ENCODE measurements around the gene CARD19. TPM values are rescaled to one million over a fixed set of nuclear protein-coding genes. Genes with fewer than 3 reads are reported as not detected.

Gene CARD19
- total RNA-seq, 1 experiment from 2014 or later = 54.5 TPM

DNA sequence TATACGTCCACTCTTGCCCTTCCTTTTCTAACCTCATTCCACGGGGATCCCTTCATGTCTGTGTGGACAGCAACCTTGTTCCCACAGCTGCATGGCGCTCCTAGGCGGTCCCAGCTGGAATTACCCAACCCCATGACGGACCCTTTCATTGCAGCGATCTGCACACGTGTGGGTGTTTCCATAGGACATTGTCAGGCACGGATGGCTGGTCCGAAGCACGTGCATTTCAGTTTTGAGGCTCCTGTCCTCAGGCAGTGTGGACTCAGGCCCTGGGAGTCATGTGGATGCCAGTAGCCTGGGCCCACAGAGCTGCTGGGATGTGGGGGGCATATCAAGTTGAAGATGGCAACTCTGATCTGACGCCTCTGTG lies 15.0 kb downstream of the CARD19 start:
- Histone ChIP-seq H3K79me2 (ENCODE audit: insufficient read depth, low read length) (peaks cover 19% of the 10 kb centered on the region), H3K9me2 (ENCODE audit: insufficient read depth) (no peaks in the 10 kb centered on the region), H3K4me2 (ENCODE audit: low read length) (no peak overlapping the region), H3K36me3 (ENCODE audit: control insufficient read depth in 1 of 2, insufficient read depth in 2 of 2, low read length in 2 of 2) (peaks cover 3 to 4% of the 10 kb centered on the region in 2 experiments; a peak in 3 of 4 replicates), H3K27ac (ENCODE audit: low read depth, low read length) (no peak overlapping the region), H3K9me3 (ENCODE audit: control insufficient read depth in 1 of 2, insufficient read depth in 1 of 2, low read depth in 1 of 2, low read length in 2 of 2) (no peaks in the 10 kb centered on the region), H3K27me3 (ENCODE audit: insufficient read depth, low read length) (no peaks in the 10 kb centered on the region), H2AFZ (ENCODE audit: low read depth, low read length, poor library complexity, severe bottlenecking) (no peak overlapping the region), H3K4me3 (replicated peaks in 1 of 2; ENCODE audit: low read depth in 1 of 2, low read length in 2 of 2) (no peak overlapping the region), H3K9ac (ENCODE audit: low read length) (no peak overlapping the region), H4K20me1 (ENCODE audit: insufficient read depth) (no peaks in the 10 kb centered on the region), H3K4me1 (ENCODE audit: control insufficient read depth in 1 of 2, insufficient read depth in 2 of 2, low read length in 2 of 2) (peaks cover 0 to 23% of the 10 kb centered on the region in 2 experiments; a peak in 2 of 4 replicates)
- TF ChIP-seq SRF (IDR thresholded peaks at IDR 0.05; ENCODE audit: low read depth) (no peak), POLR2AphosphoS5 (IDR thresholded peaks at IDR 0.05; ENCODE audit: low read depth, low read length) (no peak), YY1 (IDR thresholded peaks at IDR 0.05; ENCODE audit: extremely low read depth, insufficient replicate concordance, low read depth, low read length) (no peak), EGR1 (IDR thresholded peaks at IDR 0.05; ENCODE audit: low read depth) (no peak), EZH2 (IDR thresholded peaks at IDR 0.05) (no peak), EZH2phosphoT487 (IDR thresholded peaks at IDR 0.05; ENCODE audit: borderline replicate concordance) (no peak), FOSL1 (IDR thresholded peaks at IDR 0.05; ENCODE audit: low read depth) (no peak), JUND (IDR thresholded peaks at IDR 0.05) (no peak), ZNF274 (IDR thresholded peaks at IDR 0.05; ENCODE audit: low read depth, low read length) (no peak)
- TF ChIP-seq, protein P1, sequence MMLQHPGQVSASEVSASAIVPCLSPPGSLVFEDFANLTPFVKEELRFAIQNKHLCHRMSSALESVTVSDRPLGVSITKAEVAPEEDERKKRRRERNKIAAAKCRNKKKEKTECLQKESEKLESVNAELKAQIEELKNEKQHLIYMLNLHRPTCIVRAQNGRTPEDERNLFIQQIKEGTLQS (IDR thresholded peaks at IDR 0.05) = no peak
- TF ChIP-seq, protein P2, sequence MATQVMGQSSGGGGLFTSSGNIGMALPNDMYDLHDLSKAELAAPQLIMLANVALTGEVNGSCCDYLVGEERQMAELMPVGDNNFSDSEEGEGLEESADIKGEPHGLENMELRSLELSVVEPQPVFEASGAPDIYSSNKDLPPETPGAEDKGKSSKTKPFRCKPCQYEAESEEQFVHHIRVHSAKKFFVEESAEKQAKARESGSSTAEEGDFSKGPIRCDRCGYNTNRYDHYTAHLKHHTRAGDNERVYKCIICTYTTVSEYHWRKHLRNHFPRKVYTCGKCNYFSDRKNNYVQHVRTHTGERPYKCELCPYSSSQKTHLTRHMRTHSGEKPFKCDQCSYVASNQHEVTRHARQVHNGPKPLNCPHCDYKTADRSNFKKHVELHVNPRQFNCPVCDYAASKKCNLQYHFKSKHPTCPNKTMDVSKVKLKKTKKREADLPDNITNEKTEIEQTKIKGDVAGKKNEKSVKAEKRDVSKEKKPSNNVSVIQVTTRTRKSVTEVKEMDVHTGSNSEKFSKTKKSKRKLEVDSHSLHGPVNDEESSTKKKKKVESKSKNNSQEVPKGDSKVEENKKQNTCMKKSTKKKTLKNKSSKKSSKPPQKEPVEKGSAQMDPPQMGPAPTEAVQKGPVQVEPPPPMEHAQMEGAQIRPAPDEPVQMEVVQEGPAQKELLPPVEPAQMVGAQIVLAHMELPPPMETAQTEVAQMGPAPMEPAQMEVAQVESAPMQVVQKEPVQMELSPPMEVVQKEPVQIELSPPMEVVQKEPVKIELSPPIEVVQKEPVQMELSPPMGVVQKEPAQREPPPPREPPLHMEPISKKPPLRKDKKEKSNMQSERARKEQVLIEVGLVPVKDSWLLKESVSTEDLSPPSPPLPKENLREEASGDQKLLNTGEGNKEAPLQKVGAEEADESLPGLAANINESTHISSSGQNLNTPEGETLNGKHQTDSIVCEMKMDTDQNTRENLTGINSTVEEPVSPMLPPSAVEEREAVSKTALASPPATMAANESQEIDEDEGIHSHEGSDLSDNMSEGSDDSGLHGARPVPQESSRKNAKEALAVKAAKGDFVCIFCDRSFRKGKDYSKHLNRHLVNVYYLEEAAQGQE (IDR thresholded peaks at IDR 0.05; ENCODE audit: low read depth) = no peak
- TF ChIP-seq, protein P3, sequence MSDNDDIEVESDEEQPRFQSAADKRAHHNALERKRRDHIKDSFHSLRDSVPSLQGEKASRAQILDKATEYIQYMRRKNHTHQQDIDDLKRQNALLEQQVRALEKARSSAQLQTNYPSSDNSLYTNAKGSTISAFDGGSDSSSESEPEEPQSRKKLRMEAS (IDR thresholded peaks at IDR 0.05) = no peak
- ChIA-PET RAD21 (ENCODE audit: low non-redundant PET in 1 of 2, low total read pairs in 2 of 2, uncharacterized antibody in 2 of 2, unreplicated experiment in 2 of 2) (no interaction called here), POLR2A (no interaction called here), CTCF (no interaction called here)
- DNase-seq (ENCODE audit: low read depth, low spot score) (no peak), ATAC-seq (no peak)
- no TSS peak for BruUV-seq (replicated peaks)
- intact Hi-C loops (cut with micrococcal nuclease) = no loop called here
